ENCODE data around the gene ARHGAP25. TPM values are rescaled to one million over a fixed set of nuclear protein-coding genes. Genes with fewer than 3 reads are reported as not detected.

ARHGAP25 gene
- total and polyA plus RNA-seq, 11 donors, result 2.6 to 27.9 (median 4.8) TPM

DNA sequence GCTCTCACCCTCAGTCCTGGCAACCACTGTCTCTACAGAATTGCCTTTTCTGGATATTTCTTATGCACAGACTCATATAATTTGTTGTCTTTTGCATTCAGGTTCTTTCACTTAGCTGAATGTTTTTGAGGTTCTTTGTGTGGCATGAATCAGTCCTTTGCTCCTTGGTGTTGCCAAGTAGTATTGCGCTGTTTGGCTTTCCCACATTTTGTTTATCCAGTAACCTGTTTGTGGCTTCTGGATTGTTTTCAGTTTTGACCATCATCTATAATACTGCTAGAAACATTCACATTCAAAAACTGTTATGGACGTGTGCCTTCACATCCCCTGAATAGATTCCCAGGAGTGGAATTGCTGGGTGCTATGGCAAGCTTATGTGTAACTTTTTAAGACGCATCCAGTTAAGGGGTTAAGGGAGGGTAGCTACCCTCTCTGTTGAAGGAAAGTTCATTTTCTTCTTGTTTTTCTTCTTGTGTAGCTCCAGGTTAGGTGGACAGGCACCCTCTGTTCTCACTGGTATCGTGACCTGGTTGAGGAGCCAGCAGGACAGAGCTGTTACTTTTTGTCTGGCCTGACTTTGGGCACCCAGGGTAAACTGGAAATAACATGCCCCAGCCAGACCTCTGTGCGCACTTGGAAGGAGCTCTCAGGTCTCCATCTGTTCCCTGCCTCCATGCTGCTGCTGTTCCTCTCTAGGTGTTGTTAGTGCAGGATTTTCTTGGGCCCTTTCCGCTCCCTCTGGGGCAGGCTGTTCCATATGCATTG is 29.6 kb downstream of the ARHGAP25 start:
- H3K4me3 ChIP-seq, result peak overlapping the region in 5 of 12 donors; percentile 11 to 40 (median 19)
- peaks cover 0 to 80% (median 10%) of the 10 kb centered on the region in 12 donors for H3K4me1 ChIP-seq
- no peaks in the 10 kb centered on the region for H3K36me3 ChIP-seq
- DNase-seq, result no peak
- WGBS, 4 donors, result 81 to 97% (median 83%) methylated on average over 6 of the region's 6 CpGs
- H3K27ac ChIP-seq, result peak overlapping the region in 6 of 12 donors; percentile 7 to 84 (median 40)
- no peak for ATAC-seq
- no peaks in the 10 kb centered on the region for H3K9me3 ChIP-seq
- intact Hi-C loops (cut with DNase I), result no loop called here
- H3K27me3 ChIP-seq, result no peaks in the 10 kb centered on the region
- no peak for TF ChIP-seq CTCF (IDR thresholded peaks at IDR 0.05)
- TF ChIP-seq POLR2A (IDR thresholded peaks at IDR 0.05), result no peak

DNA sequence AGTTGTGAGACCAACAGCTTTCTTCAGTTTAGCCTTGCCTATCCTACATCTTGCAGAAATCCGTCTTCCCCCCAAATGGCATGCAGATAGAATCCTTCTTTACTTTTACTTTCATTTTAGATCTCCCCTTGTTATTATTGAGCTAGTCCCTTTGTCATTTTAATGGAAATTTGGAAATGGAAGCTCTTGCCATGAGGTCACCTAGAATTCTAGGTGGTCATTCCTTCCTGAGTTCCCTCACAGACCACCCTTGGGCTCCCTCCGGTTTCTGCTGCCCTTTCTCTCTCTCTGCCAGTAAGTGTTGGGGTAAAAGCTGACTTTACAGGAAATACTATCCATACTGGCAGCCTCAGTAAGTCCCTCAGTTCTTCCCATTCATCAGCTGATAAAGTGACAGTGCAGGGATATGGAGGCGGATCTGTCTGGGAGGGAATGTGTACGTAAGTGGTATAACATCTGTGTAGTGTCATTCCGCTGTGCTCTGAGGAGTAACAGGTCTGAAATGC is 30.2 kb downstream of the ARHGAP25 start:
- no peak for TF ChIP-seq CTCF (IDR thresholded peaks at IDR 0.05)
- TF ChIP-seq POLR2A (IDR thresholded peaks at IDR 0.05), result no peak
- H3K27me3 ChIP-seq, result no peaks in the 10 kb centered on the region
- peak overlapping the region in 6 of 12 donors; percentile 7 to 84 (median 40) for H3K27ac ChIP-seq
- peaks cover 0 to 86% (median 14%) of the 10 kb centered on the region in 12 donors for H3K4me1 ChIP-seq
- no peaks in the 10 kb centered on the region for H3K9me3 ChIP-seq
- DNase-seq, result no peak
- peak overlapping the region in 5 of 12 donors; percentile 11 to 40 (median 19) for H3K4me3 ChIP-seq
- ATAC-seq, result no peak
- H3K36me3 ChIP-seq, result no peaks in the 10 kb centered on the region
- 71 to 79% (median 75%) methylated on average over 5 of the region's 5 CpGs for WGBS, 4 donors
- intact Hi-C loops (cut with DNase I), result loop anchor here in 1 of 10 donors (5.0 kb wide), 1 partner anchor 67 kb away; no protein-coding TSS in a partner anchor

GRCh38 chr2:68765739-68766375 is 31.2 kb downstream of the ARHGAP25 start:
- 65 to 80% (median 74%) methylated on average over 4 of the region's 4 CpGs for WGBS, 4 donors
- H3K36me3 ChIP-seq, result no peaks in the 10 kb centered on the region
- ATAC-seq (no peak), DNase-seq (no peak)
- H3K27me3 ChIP-seq, result no peaks in the 10 kb centered on the region
- H3K27ac ChIP-seq, result peak overlapping the region in 5 of 12 donors; percentile 8 to 84 (median 48)
- TF ChIP-seq POLR2A (IDR thresholded peaks at IDR 0.05), result no peak
- intact Hi-C loops (cut with DNase I), result loop anchor here in 1 of 10 donors (5.0 kb wide), 1 partner anchor 66 kb away; no protein-coding TSS in a partner anchor
- no peaks in the 10 kb centered on the region for H3K9me3 ChIP-seq
- no peak overlapping the region for H3K4me3 ChIP-seq
- H3K4me1 ChIP-seq, result peaks cover 2 to 96% (median 21%) of the 10 kb centered on the region in 12 donors

GRCh38 chr2:68766376-68766845 is 31.8 kb downstream of the ARHGAP25 start:
- no peaks in the 10 kb centered on the region for H3K9me3 ChIP-seq
- no peak for TF ChIP-seq CTCF (IDR thresholded peaks at IDR 0.05)
- ATAC-seq, result peak in 3 of 4 donors; percentile 58 to 88 (median 65)
- peak overlapping the region in 5 of 12 donors; percentile 8 to 84 (median 48) for H3K27ac ChIP-seq
- peaks cover 7 to 100% (median 26%) of the 10 kb centered on the region in 12 donors for H3K4me1 ChIP-seq
- peak in 3 of 5 donors; percentile 33 to 47 (median 43) for DNase-seq
- no peaks in the 10 kb centered on the region for H3K36me3 ChIP-seq
- intact Hi-C loops (cut with DNase I), result loop anchor here in 1 of 10 donors (5.0 kb wide), 1 partner anchor 66 kb away; no protein-coding TSS in a partner anchor
- H3K27me3 ChIP-seq, result no peaks in the 10 kb centered on the region
- H3K4me3 ChIP-seq, result peak overlapping the region in 1 of 12 donors; percentile 0
- 60 to 64% (median 61%) methylated on average over 5 of the region's 5 CpGs for WGBS, 4 donors

Data from heart left ventricle (tissue), 16 donors.